Chondrocyte (in vitro differentiated cells): Measurements from ENCODE around the gene SYNJ2. TPM values are rescaled to one million over a fixed set of nuclear protein-coding genes. Genes with fewer than 3 reads are reported as not detected.

ENCODE experiments used
- DNase-seq: peaks from one replicate; pipeline ENCODE4 v3.0.0; 2021; ENCODE audit warnings: mixed read lengths, low spot score
- H3K27ac Mint-ChIP-seq: one replicate; pipeline ENCODE4 v1.8.0; 2021; ENCODE audit warnings: mild to moderate bottlenecking, moderate library complexity, mixed read lengths; ENCODE audit not compliant: unreplicated experiment
- H3K27me3 Mint-ChIP-seq: 2 replicates; pipeline ENCODE4 v1.8.0; 2021; ENCODE audit warnings: low read depth, mixed read lengths
- H3K36me3 Mint-ChIP-seq: 2 replicates; pipeline ENCODE4 v1.8.0; 2021; ENCODE audit warnings: low read depth, mixed read lengths
- H3K4me1 Mint-ChIP-seq: 2 replicates; pipeline ENCODE4 v1.8.0; 2021; ENCODE audit warnings: low read depth, mild to moderate bottlenecking, mixed read lengths
- H3K4me3 Mint-ChIP-seq: one replicate; pipeline ENCODE4 v1.8.0; 2021; ENCODE audit warnings: mild to moderate bottlenecking, moderate library complexity, mixed read lengths; ENCODE audit not compliant: unreplicated experiment
- H3K9me3 Mint-ChIP-seq: 2 replicates; pipeline ENCODE4 v1.8.0; 2021; ENCODE audit warnings: low read depth, mixed read lengths
- total RNA-seq: library from RNA; stranded (reverse); gene quantifications from 3 replicates; pipeline ENCODE4 v1.2.1, GENCODE V29; 2021
- TF ChIP-seq, protein P1 (sequence below): fragments of 200-600 bp; sonication (generic); IDR thresholded peaks from 2 replicates; pipeline ENCODE4 v1.5.0; 2021; ENCODE audit warnings: antibody characterized with exemption, mild to moderate bottlenecking, moderate library complexity

SYNJ2 gene
- total RNA-seq, 1 donor from 2014 or later = 53.1 TPM

DNA sequence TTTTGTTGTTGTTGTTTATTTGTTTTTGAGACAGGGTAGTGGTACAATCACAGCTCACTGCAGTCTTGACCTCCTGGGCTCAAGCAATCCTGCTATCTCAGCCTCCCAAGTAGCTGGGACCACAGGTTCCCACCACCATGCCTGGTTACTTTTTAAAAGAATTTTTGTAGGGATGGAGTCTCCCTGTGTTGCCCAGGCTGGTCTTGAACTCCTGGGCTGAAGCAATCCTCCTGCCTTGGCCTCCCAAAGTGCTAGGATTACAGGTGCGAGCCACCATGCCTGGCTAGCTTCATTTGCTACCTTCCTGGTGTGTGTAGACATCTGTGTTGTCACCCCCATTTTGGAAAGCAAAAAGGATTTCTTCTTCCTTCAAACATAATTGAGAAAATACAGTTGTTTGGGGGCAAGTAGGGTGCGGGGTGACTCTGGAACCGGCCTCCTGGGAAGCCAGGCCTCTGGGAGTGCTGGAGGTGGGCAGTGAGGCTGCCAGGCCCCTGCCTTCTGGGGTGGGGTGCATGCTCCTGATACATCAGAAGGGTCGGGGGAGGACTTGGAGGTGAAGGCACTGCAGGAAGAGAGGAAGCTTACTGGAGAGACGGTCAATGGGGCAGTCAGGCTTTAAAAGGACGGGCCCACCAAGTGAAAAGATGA lies 28.4 kb downstream of the SYNJ2 start:
- Mint-ChIP-seq H3K36me3 (peaks cover 7% of the 10 kb centered on the region), H3K4me3 (no peak overlapping the region), H3K27me3 (no peaks in the 10 kb centered on the region), H3K4me1 (peaks cover 56% of the 10 kb centered on the region), H3K27ac (no peak overlapping the region), H3K9me3 (no peaks in the 10 kb centered on the region)
- peak; percentile 72 for DNase-seq
- TF ChIP-seq, protein P1, sequence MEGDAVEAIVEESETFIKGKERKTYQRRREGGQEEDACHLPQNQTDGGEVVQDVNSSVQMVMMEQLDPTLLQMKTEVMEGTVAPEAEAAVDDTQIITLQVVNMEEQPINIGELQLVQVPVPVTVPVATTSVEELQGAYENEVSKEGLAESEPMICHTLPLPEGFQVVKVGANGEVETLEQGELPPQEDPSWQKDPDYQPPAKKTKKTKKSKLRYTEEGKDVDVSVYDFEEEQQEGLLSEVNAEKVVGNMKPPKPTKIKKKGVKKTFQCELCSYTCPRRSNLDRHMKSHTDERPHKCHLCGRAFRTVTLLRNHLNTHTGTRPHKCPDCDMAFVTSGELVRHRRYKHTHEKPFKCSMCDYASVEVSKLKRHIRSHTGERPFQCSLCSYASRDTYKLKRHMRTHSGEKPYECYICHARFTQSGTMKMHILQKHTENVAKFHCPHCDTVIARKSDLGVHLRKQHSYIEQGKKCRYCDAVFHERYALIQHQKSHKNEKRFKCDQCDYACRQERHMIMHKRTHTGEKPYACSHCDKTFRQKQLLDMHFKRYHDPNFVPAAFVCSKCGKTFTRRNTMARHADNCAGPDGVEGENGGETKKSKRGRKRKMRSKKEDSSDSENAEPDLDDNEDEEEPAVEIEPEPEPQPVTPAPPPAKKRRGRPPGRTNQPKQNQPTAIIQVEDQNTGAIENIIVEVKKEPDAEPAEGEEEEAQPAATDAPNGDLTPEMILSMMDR = no peak

DNA sequence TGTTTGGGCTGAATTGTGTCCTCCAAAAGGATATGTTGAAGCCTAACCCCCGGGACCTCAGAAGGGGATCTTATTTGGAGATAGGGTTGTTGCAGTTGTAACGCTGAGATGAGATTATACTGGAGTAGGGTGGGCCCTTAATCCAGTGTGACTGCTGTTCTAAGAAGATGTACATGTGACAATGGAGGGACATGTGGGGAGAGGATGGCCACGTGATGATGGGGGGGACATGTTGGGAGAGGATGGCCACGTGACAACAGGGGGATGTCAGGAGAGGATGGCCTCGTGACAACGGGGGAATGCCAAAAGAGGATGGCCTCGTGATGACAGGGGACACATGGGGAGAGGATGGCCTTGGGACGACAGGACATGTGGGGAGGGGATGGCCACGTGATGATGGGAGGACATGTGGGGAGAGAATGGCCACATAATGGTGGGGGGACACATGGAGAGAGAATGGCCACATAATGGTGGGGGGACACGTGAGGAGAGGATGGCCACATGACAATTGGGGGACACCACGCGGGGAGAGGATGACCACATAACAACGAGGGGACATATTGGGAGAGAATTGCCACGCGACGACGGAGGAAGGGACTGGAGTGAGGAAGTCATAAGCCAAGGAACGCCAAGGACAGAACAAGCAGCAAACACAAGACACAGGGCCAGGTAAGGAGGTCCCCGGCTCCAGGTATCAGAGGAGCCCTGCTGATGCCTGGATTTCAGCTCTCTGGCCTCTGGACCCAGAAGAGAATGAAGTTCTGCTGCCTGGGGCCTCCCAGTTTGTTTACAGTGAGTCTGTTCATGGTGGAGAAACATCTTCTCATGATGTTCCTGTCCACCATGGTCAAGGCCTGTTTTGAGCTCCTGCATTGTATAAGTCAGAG lies 29.2 kb downstream of the SYNJ2 start:
- H3K27me3 Mint-ChIP-seq = no peaks in the 10 kb centered on the region
- H3K4me3 Mint-ChIP-seq = no peak overlapping the region
- no peak overlapping the region for H3K27ac Mint-ChIP-seq
- peak; percentile 75 for DNase-seq
- H3K36me3 Mint-ChIP-seq = peaks cover 7% of the 10 kb centered on the region
- H3K9me3 Mint-ChIP-seq = no peaks in the 10 kb centered on the region
- peaks cover 57% of the 10 kb centered on the region for H3K4me1 Mint-ChIP-seq
- TF ChIP-seq, protein P1 = no peak

- Mint-ChIP-seq H3K27ac (no peak overlapping the region), H3K36me3 (peaks cover 7% of the 10 kb centered on the region), H3K27me3 (no peaks in the 10 kb centered on the region), H3K9me3 (no peaks in the 10 kb centered on the region), H3K4me3 (no peak overlapping the region), H3K4me1 (peaks cover 57% of the 10 kb centered on the region)
- DNase-seq = no peak
- TF ChIP-seq, protein P1 = no peak
Observed at GRCh38 chr6:158011478-158011920, 29.8 kb downstream of the SYNJ2 start.

- Mint-ChIP-seq H3K4me1 (peaks cover 62% of the 10 kb centered on the region), H3K27me3 (no peaks in the 10 kb centered on the region)
Observed at GRCh38 chr6:158011980-158012566, 30.4 kb downstream of the SYNJ2 start.

More at GRCh38 chr6:158011980-158012566, 30.4 kb downstream of the SYNJ2 start:
- H3K4me3 Mint-ChIP-seq = no peak overlapping the region
- H3K9me3 Mint-ChIP-seq = no peaks in the 10 kb centered on the region
- no peak overlapping the region for H3K27ac Mint-ChIP-seq
- peaks cover 7% of the 10 kb centered on the region for H3K36me3 Mint-ChIP-seq
- no peak for DNase-seq
- TF ChIP-seq, protein P1 = no peak
